Activated naive CD8-positive, alpha-beta T cell (primary cell): ENCODE results near the gene FABP6.

Experiments
- H3K27ac Mint-ChIP-seq: one replicate; pipeline ENCODE4 v1.8.0; 2021; ENCODE audit warnings: mixed read lengths
- H3K27me3 Mint-ChIP-seq: one replicate; pipeline ENCODE4 v1.8.0; 2021; ENCODE audit warnings: mixed read lengths
- H3K36me3 Mint-ChIP-seq: one replicate; pipeline ENCODE4 v1.8.0; 2021; ENCODE audit warnings: mixed read lengths
- H3K4me1 Mint-ChIP-seq: one replicate; pipeline ENCODE4 v1.8.0; 2021; ENCODE audit warnings: low read depth, mixed read lengths
- H3K4me3 Mint-ChIP-seq: one replicate; pipeline ENCODE4 v1.8.0; 2021; ENCODE audit warnings: mild to moderate bottlenecking, mixed read lengths
- H3K9me3 Mint-ChIP-seq: one replicate; pipeline ENCODE4 v1.8.0; 2021; ENCODE audit warnings: low read depth, mixed read lengths

Gene FABP6

DNA sequence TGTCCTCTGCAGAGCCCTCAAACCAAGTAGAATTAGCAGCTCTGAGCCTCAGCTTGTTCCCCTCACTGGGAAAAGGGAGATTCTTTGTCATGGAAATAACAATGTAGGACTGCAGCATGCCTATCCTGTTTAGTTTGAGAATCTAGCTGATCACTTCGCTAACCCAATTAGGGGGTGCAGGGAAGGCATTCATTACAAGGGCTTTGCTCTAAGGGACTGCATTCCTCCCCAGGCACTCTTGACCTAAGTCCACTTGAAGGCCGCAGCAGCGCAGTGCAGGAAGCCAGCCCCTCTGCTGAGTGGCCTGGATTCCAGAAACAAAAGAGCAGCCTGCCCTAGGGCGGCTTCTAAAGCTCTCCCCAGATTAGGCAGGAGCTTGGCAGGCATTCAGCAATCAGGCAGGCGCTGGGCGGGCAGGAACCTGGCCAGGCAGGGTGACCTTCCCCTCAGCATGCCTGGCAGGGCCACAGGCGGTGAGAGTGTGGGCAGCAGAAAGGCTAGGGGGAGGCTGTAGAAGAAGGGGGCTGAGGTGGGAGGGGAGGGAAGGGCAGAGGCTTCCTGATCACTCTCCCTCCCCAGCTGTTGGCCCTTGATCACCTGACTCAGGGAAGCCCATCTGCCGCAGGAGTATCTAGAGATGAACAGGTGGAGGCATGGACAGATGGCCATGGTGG, 58.2 kb downstream of the FABP6 start:
- no peaks in the 10 kb centered on the region for H3K36me3 Mint-ChIP-seq
- no peaks in the 10 kb centered on the region for H3K27me3 Mint-ChIP-seq
- H3K27ac Mint-ChIP-seq, result no peak overlapping the region
- H3K4me1 Mint-ChIP-seq, result no peaks in the 10 kb centered on the region
- no peaks in the 10 kb centered on the region for H3K9me3 Mint-ChIP-seq
- no peak overlapping the region for H3K4me3 Mint-ChIP-seq
